H9 (cell line): Measurements from ENCODE around the gene NPIPB6. TPM values are rescaled to one million over a fixed set of nuclear protein-coding genes. Genes with fewer than 3 reads are reported as not detected.
"Not testable (repeated sequence)": the region's sequence is repeated elsewhere in the genome, so short reads cannot be mapped to it uniquely, and the experiment has no call there.

Source experiments
- DNase-seq: peaks from one replicate; pipeline ENCODE4 v3.0.0-alpha.2; 2017
- H2AFZ ChIP-seq: one replicate; pipeline ENCODE4 v1.6.1; 2013; ENCODE audit warnings: mild to moderate bottlenecking, low read length, control low read depth, moderate library complexity
- H2AK5ac ChIP-seq: 2 replicates; pipeline ENCODE4 v1.6.1; 2013; ENCODE audit warnings: low read length, control low read depth, mixed read lengths; ENCODE audit not compliant: insufficient read length
- H2BK120ac ChIP-seq: one replicate; pipeline ENCODE4 v1.6.1; 2013; ENCODE audit warnings: low read depth, mild to moderate bottlenecking, low read length, control low read depth, inconsistent platforms; ENCODE audit not compliant: poor library complexity, severe bottlenecking
- H2BK12ac ChIP-seq: 2 replicates; pipeline ENCODE4 v1.6.1; 2013; ENCODE audit warnings: low read length, control low read depth, mixed read lengths, low read depth; ENCODE audit not compliant: insufficient read length
- H2BK15ac ChIP-seq: 2 replicates; pipeline ENCODE4 v1.6.1; 2013; ENCODE audit warnings: low read depth, low read length, control low read depth
- H2BK20ac ChIP-seq: one replicate; pipeline ENCODE4 v1.6.1; 2013; ENCODE audit warnings: low read depth, mild to moderate bottlenecking, low read length, control low read depth, inconsistent platforms; ENCODE audit not compliant: poor library complexity, severe bottlenecking
- H2BK5ac ChIP-seq: 2 replicates; pipeline ENCODE4 v1.6.1; 2013; ENCODE audit warnings: low read length, control low read depth, mixed read lengths; ENCODE audit not compliant: insufficient read length
- H3K14ac ChIP-seq: 2 replicates; pipeline ENCODE4 v1.6.1; 2013; ENCODE audit warnings: low read length, control low read depth; ENCODE audit not compliant: insufficient read depth
- H3K18ac ChIP-seq: 2 replicates; pipeline ENCODE4 v1.6.1; 2013; ENCODE audit warnings: low read depth, mild to moderate bottlenecking, mixed read lengths, low read length, control low read depth; ENCODE audit not compliant: insufficient read length
- H3K23ac ChIP-seq: 2 replicates; pipeline ENCODE4 v1.6.1; 2013; ENCODE audit warnings: low read length, control low read depth, mixed read lengths, low read depth; ENCODE audit not compliant: insufficient read length
- H3K23me2 ChIP-seq: 2 replicates; pipeline ENCODE4 v1.6.1; 2013; ENCODE audit warnings: low read depth, mild to moderate bottlenecking, mixed read lengths, low read length, control low read depth; ENCODE audit not compliant: insufficient read length, poor library complexity, severe bottlenecking
- H3K27ac ChIP-seq: 2 replicates; pipeline ENCODE4 v1.5.1; 2013; ENCODE audit warnings: low read length, control low read depth, mixed read lengths, low read depth; ENCODE audit not compliant: insufficient read length
- H3K27me3 ChIP-seq: 2 replicates; pipeline ENCODE4 v1.6.1; 2013; ENCODE audit warnings: low read length, control low read depth, inconsistent platforms; ENCODE audit not compliant: insufficient read depth
- H3K4ac ChIP-seq: 2 replicates; pipeline ENCODE4 v1.6.1; 2013; ENCODE audit warnings: low read depth, mild to moderate bottlenecking, control low read depth, inconsistent platforms, low read length, moderate library complexity
- H3K4me1 ChIP-seq: 2 replicates; pipeline ENCODE4 v1.6.1; 2013; ENCODE audit warnings: low read length, control low read depth, inconsistent platforms; ENCODE audit not compliant: insufficient read depth
- H3K4me2 ChIP-seq: 2 replicates; pipeline ENCODE4 v1.6.1; 2013; ENCODE audit warnings: low read length, control low read depth, mixed read lengths; ENCODE audit not compliant: insufficient read length, insufficient read depth
- H3K56ac ChIP-seq: 2 replicates; pipeline ENCODE4 v1.6.1; 2013; ENCODE audit warnings: low read depth, mild to moderate bottlenecking, mixed read lengths, low read length, control low read depth; ENCODE audit not compliant: insufficient read length
- H3K79me1 ChIP-seq: 2 replicates; pipeline ENCODE4 v1.6.1; 2013; ENCODE audit warnings: low read depth, mild to moderate bottlenecking, moderate library complexity, low read length, control low read depth, inconsistent platforms; ENCODE audit not compliant: insufficient read depth, poor library complexity, severe bottlenecking
- H3K79me2 ChIP-seq: 2 replicates; pipeline ENCODE4 v1.6.1; 2013; ENCODE audit warnings: low read length, control low read depth, inconsistent platforms; ENCODE audit not compliant: insufficient read depth
- H3K9ac ChIP-seq: 2 replicates; pipeline ENCODE4 v1.6.1; 2013; ENCODE audit warnings: low read length, control low read depth, mixed read lengths; ENCODE audit not compliant: insufficient read length; ENCODE audit errors: extremely low read depth
- H3K9me3 ChIP-seq: one replicate; pipeline ENCODE4 v1.6.1; 2013; ENCODE audit warnings: low read depth, low read length, inconsistent platforms; ENCODE audit not compliant: control insufficient read depth
- H3T11ph ChIP-seq: one replicate; pipeline ENCODE4 v1.6.1; 2013; ENCODE audit warnings: mild to moderate bottlenecking, low read length, control low read depth, inconsistent platforms
- H4K20me1 ChIP-seq: one replicate; pipeline ENCODE4 v1.6.1; 2013; ENCODE audit not compliant: control insufficient read depth, insufficient read length, insufficient read depth
- H4K5ac ChIP-seq: 2 replicates; pipeline ENCODE4 v1.6.1; 2013; ENCODE audit warnings: low read depth, mild to moderate bottlenecking, mixed read lengths, low read length, control low read depth; ENCODE audit not compliant: insufficient read length
- H4K8ac ChIP-seq: replicated peaks from 2 replicates; pipeline ENCODE4 v1.6.1; 2013; ENCODE audit warnings: low read length, control low read depth, mixed read lengths, low read depth; ENCODE audit not compliant: insufficient read length
- H4K91ac ChIP-seq: 2 replicates; pipeline ENCODE4 v1.6.1; 2013; ENCODE audit warnings: low read depth, mild to moderate bottlenecking, moderate library complexity, mixed read lengths, low read length, control low read depth; ENCODE audit not compliant: insufficient read length
- H3K27ac Mint-ChIP-seq, 3 experiments: 2 replicates in 2 of 3; 3 replicates in 1 of 3; pipeline ENCODE4 v1.8.0; 2020 to 2021; ENCODE audit warnings: mixed read lengths in 3 of 3, mild to moderate bottlenecking in 1 of 3, moderate library complexity in 1 of 3
- H3K27me3 Mint-ChIP-seq: 2 replicates; pipeline ENCODE4 v1.8.0; 2021; ENCODE audit warnings: low read depth, mild to moderate bottlenecking, moderate library complexity, mixed read lengths
- H3K36me3 Mint-ChIP-seq, 3 experiments: 2 replicates in 2 of 3; 3 replicates in 1 of 3; pipeline ENCODE4 v1.8.0; 2020 to 2021; ENCODE audit warnings: low read depth in 3 of 3, mixed read lengths in 3 of 3; ENCODE audit not compliant: insufficient read depth in 1 of 3
- H3K4me1 Mint-ChIP-seq, 2 experiments: 2 replicates each; pipeline ENCODE4 v1.8.0; 2020; ENCODE audit warnings: mixed read lengths in 2 of 2
- H3K4me3 Mint-ChIP-seq, 2 experiments: 2 replicates in 1 of 2; 3 replicates in 1 of 2; pipeline ENCODE4 v1.8.0; 2020 to 2021; ENCODE audit warnings: mild to moderate bottlenecking in 2 of 2, mixed read lengths in 2 of 2, moderate library complexity in 1 of 2
- H3K9me3 Mint-ChIP-seq, 2 experiments: 2 replicates in 1 of 2; 3 replicates in 1 of 2; pipeline ENCODE4 v1.8.0; 2020; ENCODE audit warnings: mild to moderate bottlenecking in 2 of 2, mixed read lengths in 2 of 2, moderate library complexity in 1 of 2
- WGBS: extraction: QIAGEN DNeasy Blood & Tissue Kit; methylation state at CpG from one replicate; pipeline ENCODE4 v1.1.7; 2013; ENCODE audit warnings: missing lambda C conversion rate, low lambda C conversion rate, mixed read lengths; ENCODE audit not compliant: insufficient read length; ENCODE audit errors: extremely low coverage; 5-methylcytosine and 5-hydroxymethylcytosine counted together
- total RNA-seq: library from RNA; stranded (reverse); gene quantifications from 2 replicates; pipeline ENCODE4 v1.2.1, GENCODE V29; 2021

The NPIPB6 gene
- total RNA-seq, 1 experiment from 2014 or later = 5.2 TPM

- not testable (repeated sequence) for H3K14ac ChIP-seq, H3K79me2 ChIP-seq, H3K18ac ChIP-seq, H2AK5ac ChIP-seq, H3K27ac ChIP-seq, H3K4me2 ChIP-seq, H3K56ac ChIP-seq, H3K9me3 Mint-ChIP-seq, H3T11ph ChIP-seq, H3K79me1 ChIP-seq, H4K8ac ChIP-seq, H4K5ac ChIP-seq, H3K9me3 ChIP-seq, H4K20me1 ChIP-seq, DNase-seq, H3K27me3 ChIP-seq, H2BK15ac ChIP-seq, H2BK12ac ChIP-seq, H3K4ac ChIP-seq, H3K4me3 Mint-ChIP-seq, H3K23ac ChIP-seq, H3K9ac ChIP-seq, H2BK5ac ChIP-seq, H2AFZ ChIP-seq, H4K91ac ChIP-seq, H3K27me3 Mint-ChIP-seq, H3K4me1 ChIP-seq, H3K27ac Mint-ChIP-seq, H3K36me3 Mint-ChIP-seq, H3K23me2 ChIP-seq, H3K4me1 Mint-ChIP-seq, H2BK120ac ChIP-seq, H2BK20ac ChIP-seq
- WGBS = no CpG with 5 or more reads among the region's 10 CpGs
These were observed 14.5 kb upstream of the NPIPB6 start for GRCh38 chr16:28377822-28378221.

- not testable (repeated sequence) for H3K27ac ChIP-seq, H2BK12ac ChIP-seq, H4K91ac ChIP-seq, H4K8ac ChIP-seq, H2BK5ac ChIP-seq, H2BK20ac ChIP-seq, DNase-seq, H3K4me1 Mint-ChIP-seq, H3K27me3 ChIP-seq, H3K36me3 Mint-ChIP-seq, H2BK120ac ChIP-seq, H3K23ac ChIP-seq, H3K56ac ChIP-seq, H3K9me3 ChIP-seq, H3K79me2 ChIP-seq, H3K18ac ChIP-seq, H3K9ac ChIP-seq, H3K4me3 Mint-ChIP-seq, H3K27me3 Mint-ChIP-seq, H3K23me2 ChIP-seq, H2AK5ac ChIP-seq, H2AFZ ChIP-seq, H4K5ac ChIP-seq, H3K4ac ChIP-seq, H3K27ac Mint-ChIP-seq, H3K4me2 ChIP-seq, H3K79me1 ChIP-seq, H4K20me1 ChIP-seq, H2BK15ac ChIP-seq, H3K4me1 ChIP-seq, H3K9me3 Mint-ChIP-seq, H3T11ph ChIP-seq, H3K14ac ChIP-seq
- WGBS = no CpG with 5 or more reads among the region's 38 CpGs
These were observed 13.9 kb upstream of the NPIPB6 start for GRCh38 chr16:28377108-28377625.
